HepG2 (cell line): ENCODE measurements around the gene ARCN1. TPM values are rescaled to one million over a fixed set of nuclear protein-coding genes. Genes with fewer than 3 reads are reported as not detected.

ENCODE experiments used
- CCDC6 ChIP-seq: sonication (generic); formaldehyde crosslinking; IDR thresholded peaks from 2 replicates; pipeline ENCODE4 v1.8.1; 2022; ENCODE audit warnings: mild to moderate bottlenecking, missing genetic modification reagents, moderate library complexity
- E2F1 ChIP-seq: sonication (generic); formaldehyde crosslinking; IDR thresholded peaks from 2 replicates; pipeline ENCODE4 v1.5.0; 2020; ENCODE audit warnings: missing genetic modification reagents
- ELF3 ChIP-seq: IDR thresholded peaks from 2 replicates; pipeline ENCODE4 v1.6.1; 2016; ENCODE audit warnings: missing genetic modification reagents, missing compliant biosample characterization
- ERF ChIP-seq: IDR thresholded peaks from 2 replicates; pipeline ENCODE4 v1.6.1; 2018; ENCODE audit warnings: missing biosample characterization, missing genetic modification reagents
- HMG20A ChIP-seq: IDR thresholded peaks from 2 replicates; pipeline ENCODE4 v1.6.1; 2016; ENCODE audit warnings: borderline replicate concordance
- HOXA9 ChIP-seq: sonication (generic); formaldehyde crosslinking; IDR thresholded peaks from 2 replicates; pipeline ENCODE4 v1.8.1; 2022; ENCODE audit warnings: missing genetic modification reagents, mild to moderate bottlenecking, moderate library complexity, borderline replicate concordance
- JUN ChIP-seq: sonication (generic); formaldehyde crosslinking; IDR thresholded peaks from 2 replicates; pipeline ENCODE4 v1.4.0; 2020; ENCODE audit warnings: mild to moderate bottlenecking, missing genetic modification reagents
- NCOR1 ChIP-seq: fragments of 200-600 bp; sonication (generic); IDR thresholded peaks from 2 replicates; pipeline ENCODE4 v1.7.0; 2017; ENCODE audit warnings: antibody characterized with exemption, low read length, borderline replicate concordance
- NR2F6 ChIP-seq, 2 experiments: IDR thresholded peaks; 2 replicates each; pipeline ENCODE4 v1.6.1; 2016; ENCODE audit warnings: antibody characterized with exemption in 1 of 2, mild to moderate bottlenecking in 1 of 2
- RARG ChIP-seq: sonication (generic); formaldehyde crosslinking; IDR thresholded peaks from 2 replicates; pipeline ENCODE4 v1.4.0; 2020; ENCODE audit warnings: low read depth, mild to moderate bottlenecking, missing genetic modification reagents
- REST ChIP-seq, 2 experiments: IDR thresholded peaks; 2 replicates each; pipeline ENCODE4 v1.6.1; 2011 to 2012; ENCODE audit warnings: low read length in 2 of 2, borderline replicate concordance in 1 of 2, low read depth in 1 of 2, mild to moderate bottlenecking in 1 of 2, moderate library complexity in 1 of 2
- SKIL ChIP-seq: sonication (generic); formaldehyde crosslinking; IDR thresholded peaks from 2 replicates; pipeline ENCODE4 v1.8.0; 2022; ENCODE audit warnings: missing genetic modification reagents, mild to moderate bottlenecking, moderate library complexity, borderline replicate concordance
- SNAPC5 ChIP-seq: sonication (generic); formaldehyde crosslinking; IDR thresholded peaks from 2 replicates; pipeline ENCODE4 v1.8.1; 2023; ENCODE audit warnings: mild to moderate bottlenecking, missing genetic modification reagents, borderline replicate concordance
- SSRP1 ChIP-seq: IDR thresholded peaks from 2 replicates; pipeline ENCODE4 v1.6.1; 2016; ENCODE audit warnings: control low read depth
- TMF1 ChIP-seq: sonication (generic); formaldehyde crosslinking; IDR thresholded peaks from 2 replicates; pipeline ENCODE4 v1.8.1; 2022; ENCODE audit warnings: low read depth, missing genetic modification reagents
- ZFP62 ChIP-seq: sonication (generic); formaldehyde crosslinking; IDR thresholded peaks from 2 replicates; pipeline ENCODE4 v1.4.0; 2020; ENCODE audit warnings: missing genetic modification reagents
- ZKSCAN5 ChIP-seq: sonication (generic); formaldehyde crosslinking; IDR thresholded peaks from 2 replicates; pipeline ENCODE4 v1.5.1; 2020; ENCODE audit warnings: mild to moderate bottlenecking, missing genetic modification reagents
- ZNF746 ChIP-seq: sonication (generic); formaldehyde crosslinking; IDR thresholded peaks from 2 replicates; pipeline ENCODE4 v1.8.0; 2022; ENCODE audit warnings: mild to moderate bottlenecking, missing genetic modification reagents
- ZNF800 ChIP-seq: sonication (generic); formaldehyde crosslinking; IDR thresholded peaks from 2 replicates; pipeline ENCODE4 v1.4.0; 2020; ENCODE audit warnings: missing genetic modification reagents
- ZSCAN21 ChIP-seq: sonication (generic); formaldehyde crosslinking; IDR thresholded peaks from 2 replicates; pipeline ENCODE4 v1.8.0; 2022; ENCODE audit warnings: mild to moderate bottlenecking, missing genetic modification reagents, moderate library complexity, borderline replicate concordance
- polyA plus RNA-seq, 8 experiments: library from polyadenylated mRNA; depleted of rRNA in 3 of 8; stranded (reverse) in 7 of 8; unstranded in 1 of 8; fragments of >200 nt; fragmentation: Illumina TruSeq in 4 of 8; extraction: Trizol in 4 of 8; gene quantifications; 2 replicates each; pipeline versions ENCODE4 v1.2.1 to v1.2.3, GENCODE V29; 2011 to 2016; ENCODE audit warnings: low read depth in 4 of 8, missing spikeins in 1 of 8, mixed read lengths in 1 of 8; ENCODE audit not compliant: insufficient read depth in 1 of 8
- total RNA-seq, 5 experiments: library from RNA; depleted of rRNA; stranded (reverse); fragments of >200 nt; fragmentation: Illumina TruSeq; extraction: Trizol; gene quantifications; 2 replicates each; pipeline ENCODE4 v1.2.3, GENCODE V29; 2016; ENCODE audit warnings: low read depth in 1 of 5

Gene ARCN1
- total and polyA plus RNA-seq, 2 of the 13 experiments (the other 11 are each of a cell fraction or from before 2014, with no cell fraction given): 148 to 200 TPM

- no peak for TF ChIP-seq REST (IDR thresholded peaks at IDR 0.05; ENCODE audit: borderline replicate concordance in 1 of 2, low read depth in 1 of 2, low read length in 2 of 2)
- no peak for TF ChIP-seq JUN
- TF ChIP-seq NR2F6 (IDR thresholded peaks at IDR 0.05): no peak
- TF ChIP-seq NR2F6 (CRISPR knock-in tag; IDR thresholded peaks at IDR 0.05): no peak
- peak; percentile 93; the same call in 1 of the 2 replicates for TF ChIP-seq HOXA9 (CRISPR knock-in tag)
- TF ChIP-seq NCOR1: no peak
- TF ChIP-seq SKIL (CRISPR knock-in tag): peak; percentile 25; the same call in 1 of the 2 replicates
- 0 out of 2 replicates have a peak, but pooled peaks have one; percentile 18 for TF ChIP-seq TMF1 (CRISPR knock-in tag)
- no peak for TF ChIP-seq SSRP1 (CRISPR knock-in tag)
- no peak for TF ChIP-seq ELF3 (CRISPR knock-in tag)
- no peak for TF ChIP-seq ZNF800 (CRISPR knock-in tag)
- TF ChIP-seq SNAPC5 (CRISPR knock-in tag): no peak
- TF ChIP-seq ERF (CRISPR knock-in tag): no peak
- TF ChIP-seq HMG20A: no peak
- no peak for TF ChIP-seq ZFP62 (CRISPR knock-in tag)
- peak; percentile 77 for TF ChIP-seq CCDC6 (CRISPR knock-in tag)
- no peak for TF ChIP-seq ZNF746
- TF ChIP-seq ZSCAN21 (CRISPR knock-in tag): peak; percentile 19; the same call in 1 of the 2 replicates
- no peak for TF ChIP-seq E2F1
- TF ChIP-seq RARG (CRISPR knock-in tag): no peak
- no peak for TF ChIP-seq ZKSCAN5 (CRISPR knock-in tag)
These were observed 41.3 kb upstream of the ARCN1 start, which contains the start of gene TMEM25 (continued) for GRCh38 chr11:118530683-118531596.
